ENCODE measurements around the gene DNTTIP2. TPM values are rescaled to one million over a fixed set of nuclear protein-coding genes. Genes with fewer than 3 reads are reported as not detected.

DNTTIP2 gene
- total RNA-seq, 1 experiment from 2014 or later, result 47.8 TPM

DNA sequence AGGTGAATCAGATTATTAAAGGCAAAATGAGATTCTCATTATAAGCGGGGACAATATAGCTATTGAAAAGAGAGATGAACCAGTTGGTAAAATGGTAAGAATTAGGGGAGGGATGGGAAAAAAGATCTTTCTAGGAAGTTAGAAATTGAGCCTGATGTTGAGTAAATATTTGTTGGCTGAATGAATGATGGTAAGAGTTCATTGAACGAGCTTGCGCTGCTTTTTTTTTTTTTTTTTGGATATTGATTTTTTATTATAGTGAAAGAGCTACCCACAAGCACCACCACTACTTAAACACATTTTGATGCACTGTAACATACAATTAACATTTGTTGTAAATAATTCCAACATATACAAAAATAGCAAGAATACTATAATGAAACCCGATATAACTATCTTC is 31.3 kb upstream of the DNTTIP2 start:
- Histone ChIP-seq H3K4me1 (ENCODE audit: insufficient read depth, low read length) (peaks cover 24% of the 10 kb centered on the region), H3K4me2 (ENCODE audit: low read length) (peak overlapping the region; percentile 75), H2AFZ (ENCODE audit: low read length) (peak overlapping the region; percentile 86; the same call in 1 of the 2 replicates), H3K4me3 (ENCODE audit: low read length) (peak overlapping the region; percentile 64; the same call in 1 of the 2 replicates), H3K9me2 (replicated peaks; ENCODE audit: low read length) (no peaks in the 10 kb centered on the region), H3K9ac (ENCODE audit: low read length) (no peak overlapping the region), H4K20me1 (ENCODE audit: low read length) (peaks cover 31% of the 10 kb centered on the region), H3K79me2 (ENCODE audit: low read length) (peaks cover 37% of the 10 kb centered on the region), H3K9me3 (ENCODE audit: low read length) (no peaks in the 10 kb centered on the region), H3K27ac (ENCODE audit: low read length) (no peak overlapping the region), H3K27me3 (ENCODE audit: low read length) (no peaks in the 10 kb centered on the region), H3F3A (ENCODE audit: low read length, unreplicated experiment) (peaks cover 4% of the 10 kb centered on the region), H3K36me3 (ENCODE audit: low read depth, low read length) (peaks cover 3% of the 10 kb centered on the region; the same call in 1 of the 2 replicates)
- DNase-seq (no peak), ATAC-seq (no peak)
- ChIA-PET CTCF (interaction anchor here (0.6 kb wide), 1 partner anchor 67 kb away, joined by 7 read pairs; no protein-coding TSS in a partner anchor), POLR2A (ENCODE audit: unreplicated experiment) (interaction anchor here (0.5 to 0.6 kb wide), 2 partner anchors 47 to 127 kb away, joined by 4 to 21 read pairs; no protein-coding TSS in a partner anchor)
- intact Hi-C loops (cut with micrococcal nuclease), result no loop called here
- no TSS peak for BruUV-seq (replicated peaks)
- TF ChIP-seq CTCF (conservative IDR thresholded peaks at IDR 0.05; ENCODE audit: low read depth, low read length) (no peak), EZH2phosphoT487 (IDR thresholded peaks at IDR 0.05; ENCODE audit: borderline replicate concordance, low read length) (no peak), EZH2 (IDR thresholded peaks at IDR 0.05; ENCODE audit: low read length, unreplicated experiment) (no peak)

DNA sequence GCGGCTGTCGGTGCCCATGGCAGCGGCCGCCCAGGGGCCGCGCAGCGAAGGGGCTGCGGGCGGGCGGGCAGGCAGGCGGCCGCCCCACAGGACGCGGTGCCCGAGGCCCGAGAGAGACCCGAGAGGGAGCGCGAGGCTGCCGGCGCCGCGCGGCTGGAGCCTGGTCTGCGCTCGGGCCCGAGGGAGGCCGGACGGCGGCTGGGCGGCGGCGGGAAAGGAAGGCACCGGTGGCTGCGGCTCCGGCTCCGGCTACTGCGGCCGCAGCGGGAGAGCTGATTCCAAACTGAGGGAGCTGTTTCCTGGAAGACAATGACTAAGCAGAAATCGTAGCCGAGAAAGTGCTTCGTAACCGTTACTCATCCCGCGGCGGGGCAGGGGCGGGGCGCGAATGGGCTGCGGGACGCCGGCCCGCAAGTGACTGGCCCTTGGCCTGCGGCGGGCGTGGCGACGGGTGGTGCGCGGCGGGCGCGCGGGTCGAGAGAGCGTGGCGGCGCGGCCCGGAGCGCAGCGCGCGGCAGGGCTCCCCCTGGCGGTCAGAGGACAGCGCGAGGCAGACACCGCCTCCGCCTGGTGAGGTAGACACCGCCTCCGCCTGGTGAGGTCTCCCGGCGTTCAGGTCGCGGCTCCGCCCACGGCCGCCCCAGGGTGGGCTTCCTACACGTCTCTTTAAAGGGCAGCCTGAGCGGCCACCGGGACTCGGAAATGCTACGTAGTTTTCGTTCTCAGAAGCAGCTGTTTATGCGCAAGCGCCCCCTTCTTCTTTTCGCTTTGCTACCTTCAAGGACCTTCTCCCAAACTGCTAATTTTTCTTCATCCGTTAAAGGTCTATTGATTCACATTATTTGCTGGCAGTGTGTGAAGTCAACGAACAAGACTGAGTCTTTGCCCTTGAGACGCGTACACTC is 30.4 kb upstream of the DNTTIP2 start, which contains the start of gene GCLM:
GCLM (minus strand) TSS at position 285 of the 905 bp plus-strand sequence; CDS start at position 18, 267 bp downstream.
- intact Hi-C loops (cut with micrococcal nuclease), result loop anchor here (1.0 to 5.0 kb wide), 2 partner anchors 62 to 118 kb away; no protein-coding TSS in a partner anchor
- ChIA-PET CTCF (interaction anchor here (0.6 to 1.6 kb wide), 4 partner anchors 10 to 66 kb away, joined by 3 to 7 read pairs (median 4); no protein-coding TSS in a partner anchor), POLR2A (ENCODE audit: unreplicated experiment) (interaction anchor here (0.7 to 1.0 kb wide), 2 partner anchors 30 to 64 kb away, joined by 4 to 5 read pairs; no protein-coding TSS in a partner anchor)

More for the DNA sequence above, 30.4 kb upstream of the DNTTIP2 start, which contains the start of gene GCLM:
- Histone ChIP-seq H3K9me3 (ENCODE audit: low read length) (no peaks in the 10 kb centered on the region), H2AFZ (ENCODE audit: low read length) (peak within 1 kb of the TSS; percentile 86), H3K27ac (ENCODE audit: low read length) (peak within 1 kb of the TSS; percentile 70), H4K20me1 (ENCODE audit: low read length) (peaks cover 41% of the 10 kb centered on the region), H3K36me3 (ENCODE audit: low read depth, low read length) (peaks cover 3% of the 10 kb centered on the region), H3K27me3 (ENCODE audit: low read length) (no peaks in the 10 kb centered on the region), H3K4me3 (ENCODE audit: low read length) (peak within 1 kb of the TSS; percentile 85), H3K4me1 (ENCODE audit: insufficient read depth, low read length) (peaks cover 33% of the 10 kb centered on the region), H3F3A (ENCODE audit: low read length, unreplicated experiment) (peaks cover 4% of the 10 kb centered on the region), H3K9me2 (replicated peaks; ENCODE audit: low read length) (no peaks in the 10 kb centered on the region), H3K79me2 (ENCODE audit: low read length) (peaks cover 46% of the 10 kb centered on the region), H3K4me2 (ENCODE audit: low read length) (peak within 1 kb of the TSS; percentile 86), H3K9ac (ENCODE audit: low read length) (peak within 1 kb of the TSS; percentile 81)
- no TSS peak for BruUV-seq (replicated peaks)
- ATAC-seq (peak; percentile 92), DNase-seq (peak; percentile 97)
- TF ChIP-seq EZH2phosphoT487 (IDR thresholded peaks at IDR 0.05; ENCODE audit: borderline replicate concordance, low read length) (no peak), CTCF (conservative IDR thresholded peaks at IDR 0.05; ENCODE audit: low read depth, low read length) (peak; percentile 78), EZH2 (IDR thresholded peaks at IDR 0.05; ENCODE audit: low read length, unreplicated experiment) (no peak)

All from PC-3 (cell line).